Natural killer cell (primary cell): Measurements from ENCODE around the gene SMPD2. TPM values are rescaled to one million over a fixed set of nuclear protein-coding genes. Genes with fewer than 3 reads are reported as not detected.

Experiments used
- ATAC-seq, 3 donors: fragments of 150-1000 bp in 2 of 3; fragments of 200-7000 bp in 1 of 3; cut with Tn5 transposase; 1 replicate in 1 of 3; 2 replicates in 2 of 3; pipeline ENCODE4 v1.10.0; 2021; ENCODE audit warnings: mild to moderate bottlenecking in 2 of 3, moderate library complexity in 2 of 3
- DNase-seq, 2 donors: peaks; one replicate each; pipeline versions ENCODE4 v3.0.0 to v3.0.0-alpha.2; 2013 to 2021; ENCODE audit warnings: mixed read lengths in 1 of 2
- H3K27ac ChIP-seq: one replicate; pipeline ENCODE4 v1.5.1; 2013; ENCODE audit warnings: mild to moderate bottlenecking, low read length
- H3K27me3 ChIP-seq: one replicate; pipeline ENCODE4 v1.6.1; 2013; ENCODE audit warnings: low read length; ENCODE audit not compliant: control insufficient read depth, insufficient read depth
- H3K36me3 ChIP-seq: one replicate; pipeline ENCODE4 v1.6.1; 2013; ENCODE audit warnings: low read length; ENCODE audit not compliant: control insufficient read depth, insufficient read depth
- H3K4me1 ChIP-seq: one replicate; pipeline ENCODE4 v1.6.1; 2013; ENCODE audit warnings: low read length; ENCODE audit not compliant: control insufficient read depth, insufficient read depth
- H3K4me3 ChIP-seq: one replicate; pipeline ENCODE4 v1.5.1; 2013; ENCODE audit warnings: low read length
- H3K9me3 ChIP-seq: one replicate; pipeline ENCODE4 v1.6.1; 2013; ENCODE audit warnings: low read length; ENCODE audit not compliant: control insufficient read depth, insufficient read depth
- H3K27ac Mint-ChIP-seq, 2 donors: one replicate each; pipeline ENCODE4 v1.8.0; 2022; ENCODE audit warnings: mild to moderate bottlenecking in 2 of 2, mixed read lengths in 2 of 2, moderate library complexity in 1 of 2
- H3K27me3 Mint-ChIP-seq, 2 donors: one replicate each; pipeline ENCODE4 v1.8.0; 2022; ENCODE audit warnings: low read depth in 2 of 2, mixed read lengths in 2 of 2
- H3K36me3 Mint-ChIP-seq: one replicate; pipeline ENCODE4 v1.8.0; 2022; ENCODE audit warnings: mixed read lengths
- H3K4me1 Mint-ChIP-seq, 2 donors: one replicate each; pipeline ENCODE4 v1.8.0; 2022; ENCODE audit warnings: mixed read lengths in 2 of 2
- H3K4me3 Mint-ChIP-seq: one replicate; pipeline ENCODE4 v1.8.0; 2022; ENCODE audit warnings: mild to moderate bottlenecking, moderate library complexity, mixed read lengths
- H3K9me3 Mint-ChIP-seq, 2 donors: one replicate each; pipeline ENCODE4 v1.8.0; 2022; ENCODE audit warnings: mixed read lengths in 2 of 2
- WGBS: methylation state at CpG from one replicate; pipeline ENCODE4 v1.1.7; 2013; ENCODE audit warnings: missing lambda C conversion rate; ENCODE audit not compliant: insufficient coverage; 5-methylcytosine and 5-hydroxymethylcytosine counted together
- intact Hi-C: fragments of 100-400 bp; cut with micrococcal nuclease; formaldehyde crosslinking; loops from one replicate; pipeline ENCODE4 v1.14.2; 2022
- total RNA-seq, 4 donors: library from RNA; stranded (reverse); fragments of 120-200 nt in 1 of 4; gene quantifications; one replicate each; pipeline versions ENCODE4 v1.2.3 to v1.2.4, GENCODE V29; 2013 to 2022
- TF ChIP-seq, protein P1 (sequence below): fragments of 200-600 bp; IDR thresholded peaks from one replicate; pipeline ENCODE4 v1.8.0; 2022; ENCODE audit warnings: antibody characterized with exemption

The SMPD2 gene
- total RNA-seq, 3 donors from 2014 or later (not counting 1 experiment from before 2014, with no cell fraction given): 25.0 to 37.3 (median 29.3) TPM

DNA sequence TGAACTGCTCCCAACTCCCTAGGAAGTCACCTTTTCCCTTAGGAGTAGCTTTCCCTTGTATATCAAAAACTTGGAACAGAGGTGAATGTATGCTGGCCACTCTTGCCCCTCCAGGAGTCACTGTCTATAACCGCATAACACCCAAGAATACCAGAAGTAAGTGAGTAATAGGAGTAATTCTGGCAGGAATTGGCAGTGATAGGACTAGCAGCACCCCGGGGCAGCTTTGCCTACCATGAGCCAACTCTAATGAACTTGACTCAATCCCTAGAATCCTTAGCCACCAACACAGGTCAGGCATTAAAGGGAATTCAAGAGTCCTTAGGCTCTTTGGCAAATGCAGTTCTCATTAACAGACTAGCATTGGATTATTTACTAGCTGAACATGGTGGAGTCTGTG is 29.5 kb upstream of the SMPD2 start:
- H3K36me3 ChIP-seq: no peaks in the 10 kb centered on the region
- H3K4me1 ChIP-seq: no peaks in the 10 kb centered on the region
- Mint-ChIP-seq H3K4me1 (no peaks in the 10 kb centered on the region), H3K27me3 (peaks cover 5 to 13% of the 10 kb centered on the region in 2 donors), H3K27ac (no peak overlapping the region), H3K36me3 (no peaks in the 10 kb centered on the region), H3K4me3 (no peak overlapping the region), H3K9me3 (no peaks in the 10 kb centered on the region)
- DNase-seq: no peak
- ATAC-seq: no peak
- H3K27me3 ChIP-seq: no peaks in the 10 kb centered on the region
- TF ChIP-seq, protein P1, sequence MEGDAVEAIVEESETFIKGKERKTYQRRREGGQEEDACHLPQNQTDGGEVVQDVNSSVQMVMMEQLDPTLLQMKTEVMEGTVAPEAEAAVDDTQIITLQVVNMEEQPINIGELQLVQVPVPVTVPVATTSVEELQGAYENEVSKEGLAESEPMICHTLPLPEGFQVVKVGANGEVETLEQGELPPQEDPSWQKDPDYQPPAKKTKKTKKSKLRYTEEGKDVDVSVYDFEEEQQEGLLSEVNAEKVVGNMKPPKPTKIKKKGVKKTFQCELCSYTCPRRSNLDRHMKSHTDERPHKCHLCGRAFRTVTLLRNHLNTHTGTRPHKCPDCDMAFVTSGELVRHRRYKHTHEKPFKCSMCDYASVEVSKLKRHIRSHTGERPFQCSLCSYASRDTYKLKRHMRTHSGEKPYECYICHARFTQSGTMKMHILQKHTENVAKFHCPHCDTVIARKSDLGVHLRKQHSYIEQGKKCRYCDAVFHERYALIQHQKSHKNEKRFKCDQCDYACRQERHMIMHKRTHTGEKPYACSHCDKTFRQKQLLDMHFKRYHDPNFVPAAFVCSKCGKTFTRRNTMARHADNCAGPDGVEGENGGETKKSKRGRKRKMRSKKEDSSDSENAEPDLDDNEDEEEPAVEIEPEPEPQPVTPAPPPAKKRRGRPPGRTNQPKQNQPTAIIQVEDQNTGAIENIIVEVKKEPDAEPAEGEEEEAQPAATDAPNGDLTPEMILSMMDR: no peak
- H3K27ac ChIP-seq: no peak overlapping the region
- H3K9me3 ChIP-seq: no peaks in the 10 kb centered on the region
- no peak overlapping the region for H3K4me3 ChIP-seq
- intact Hi-C loops: no loop called here
- WGBS: 100% methylated on average over 2 of the region's 2 CpGs

DNA sequence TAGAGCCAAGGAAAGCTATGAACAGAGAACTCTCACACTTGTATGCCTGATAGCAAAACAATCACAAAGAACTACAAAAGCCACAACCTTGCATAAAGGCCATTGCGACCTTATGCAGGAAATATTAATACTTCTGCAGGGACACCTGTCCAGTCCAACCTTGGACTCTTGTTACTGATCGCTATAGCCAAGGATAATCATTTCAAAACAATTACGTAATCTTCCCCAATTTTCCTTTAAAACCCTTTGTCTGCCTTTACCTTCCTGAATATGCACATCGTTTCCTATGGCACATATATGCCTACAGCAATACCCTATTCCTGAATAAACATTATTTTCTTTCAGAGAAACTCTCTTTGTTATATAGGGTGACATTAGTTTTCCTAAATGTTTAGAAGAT is 22.9 kb upstream of the SMPD2 start:
- no peak overlapping the region for H3K4me3 Mint-ChIP-seq
- H3K27me3 ChIP-seq: no peaks in the 10 kb centered on the region
- no peaks in the 10 kb centered on the region for H3K9me3 ChIP-seq
- no peak overlapping the region for H3K4me3 ChIP-seq
- H3K27me3 Mint-ChIP-seq: peaks cover 3 to 13% of the 10 kb centered on the region in 2 donors
- no peaks in the 10 kb centered on the region for H3K36me3 Mint-ChIP-seq
- TF ChIP-seq, protein P1: no peak
- ATAC-seq (no peak), DNase-seq (no peak)
- H3K36me3 ChIP-seq: no peaks in the 10 kb centered on the region
- H3K4me1 ChIP-seq: no peaks in the 10 kb centered on the region
- no peak overlapping the region for H3K27ac Mint-ChIP-seq
- H3K4me1 Mint-ChIP-seq: no peaks in the 10 kb centered on the region
- intact Hi-C loops: no loop called here
- H3K27ac ChIP-seq: no peak overlapping the region
- no peaks in the 10 kb centered on the region for H3K9me3 Mint-ChIP-seq
- 93% methylated on average over 4 of the region's 4 CpGs for WGBS

DNA sequence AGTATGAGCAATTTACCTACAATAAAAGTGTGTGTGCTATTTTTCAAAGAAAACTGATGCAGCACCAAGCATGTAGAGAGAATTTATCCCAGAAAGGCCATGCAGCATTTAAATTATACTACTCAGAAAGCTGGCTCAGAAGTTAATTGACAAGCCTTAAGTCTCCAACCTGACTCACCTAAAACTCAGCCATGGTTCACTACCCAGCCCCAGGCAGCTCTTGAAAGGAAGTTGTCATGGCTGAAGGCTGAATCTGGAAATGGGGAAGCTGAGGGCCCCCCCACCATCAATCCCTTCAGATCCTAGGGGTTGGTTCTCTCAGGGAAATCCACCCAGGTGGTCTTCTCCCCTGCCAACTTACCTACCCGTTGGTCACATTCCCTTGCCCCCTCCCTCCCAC is 19.8 kb upstream of the SMPD2 start:
- TF ChIP-seq, protein P1: no peak
- WGBS: 65% methylated on average over 1 of the region's 1 CpG

DNA sequence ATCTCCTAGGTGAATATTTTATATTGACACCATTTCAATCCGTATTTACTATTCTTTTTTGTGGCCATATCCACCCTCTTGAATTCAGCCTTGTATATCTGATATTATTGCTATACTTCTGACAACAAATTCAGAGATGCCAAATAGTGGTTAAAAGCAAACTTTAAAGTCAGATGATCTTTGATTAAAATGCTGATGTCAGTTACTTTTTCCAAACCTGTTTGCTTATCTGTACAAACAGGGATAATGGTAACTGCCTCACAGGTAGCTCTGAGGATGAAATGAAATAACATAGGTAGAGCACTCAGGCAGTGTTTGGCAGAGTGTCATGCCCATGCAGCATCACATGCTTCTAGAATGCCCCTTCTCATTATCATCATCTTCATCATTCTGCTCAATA is 19.3 kb upstream of the SMPD2 start:
- H3K4me3 ChIP-seq: no peak overlapping the region
- no peak for ATAC-seq
- no peaks in the 10 kb centered on the region for H3K4me1 ChIP-seq
- H3K27ac ChIP-seq: no peak overlapping the region
- TF ChIP-seq, protein P1: no peak
- Mint-ChIP-seq H3K4me1 (no peaks in the 10 kb centered on the region), H3K27ac (no peak overlapping the region), H3K9me3 (no peaks in the 10 kb centered on the region), H3K4me3 (no peak overlapping the region), H3K36me3 (no peaks in the 10 kb centered on the region), H3K27me3 (no peaks in the 10 kb centered on the region)
- H3K27me3 ChIP-seq: no peaks in the 10 kb centered on the region
- H3K36me3 ChIP-seq: no peaks in the 10 kb centered on the region
- intact Hi-C loops: no loop called here
- no peak for DNase-seq
- 100% methylated on average over 1 of the region's 1 CpG for WGBS
- H3K9me3 ChIP-seq: no peaks in the 10 kb centered on the region

More for the DNA sequence above, 19.8 kb upstream of the SMPD2 start:
- Mint-ChIP-seq H3K36me3 (no peaks in the 10 kb centered on the region), H3K27ac (no peak overlapping the region), H3K9me3 (no peaks in the 10 kb centered on the region), H3K4me3 (no peak overlapping the region), H3K4me1 (no peaks in the 10 kb centered on the region), H3K27me3 (no peaks in the 10 kb centered on the region)
- no peaks in the 10 kb centered on the region for H3K9me3 ChIP-seq
- no peaks in the 10 kb centered on the region for H3K4me1 ChIP-seq
- no peaks in the 10 kb centered on the region for H3K27me3 ChIP-seq
- no peak for ATAC-seq
- no peaks in the 10 kb centered on the region for H3K36me3 ChIP-seq
- intact Hi-C loops: no loop called here
- H3K4me3 ChIP-seq: no peak overlapping the region
- no peak overlapping the region for H3K27ac ChIP-seq
- DNase-seq: no peak
